GM12878 (cell line): ENCODE measurements around the gene PHGDH. TPM values are rescaled to one million over a fixed set of nuclear protein-coding genes. Genes with fewer than 3 reads are reported as not detected.

ENCODE experiments used
- CEBPZ ChIP-seq: fragments of 150-350 bp; IDR thresholded peaks from 2 replicates; pipeline ENCODE4 v1.6.1; 2016; ENCODE audit warnings: low read depth, low read length
- HDAC2 ChIP-seq: fragments of 200-600 bp; sonication (generic); IDR thresholded peaks from 2 replicates; pipeline ENCODE4 v1.6.1; 2017
- JUNB ChIP-seq: IDR thresholded peaks from 2 replicates; pipeline ENCODE4 v1.6.1; 2016; ENCODE audit warnings: antibody characterized with exemption, mild to moderate bottlenecking
- MEF2A ChIP-seq: IDR thresholded peaks from 2 replicates; pipeline ENCODE4 v1.6.1; 2011; ENCODE audit warnings: low read depth, mild to moderate bottlenecking, low read length, moderate library complexity; ENCODE audit not compliant: insufficient read depth
- SMARCA5 ChIP-seq: fragments of 450-650 bp; IDR thresholded peaks from 2 replicates; pipeline ENCODE4 v1.6.1; 2017; ENCODE audit warnings: mild to moderate bottlenecking
- polyA plus RNA-seq, 11 experiments: library from polyadenylated mRNA; depleted of rRNA in 4 of 11; unstranded in 6 of 11; stranded (reverse) in 5 of 11; fragments of >200 nt; fragmentation: Nextera tagmentation in 4 of 11; fragmentation: Illumina TruSeq in 1 of 11; extraction: Ambion mirVana in 4 of 11; extraction: Trizol in 1 of 11; gene quantifications; 1 replicate in 1 of 11; 2 replicates in 10 of 11; pipeline versions ENCODE4 v1.2.1 to v1.2.3, GENCODE V29; 2011 to 2016; ENCODE audit warnings: inconsistent platforms in 2 of 11, missing spikeins in 2 of 11, low read depth in 1 of 11
- total RNA-seq, 4 experiments: library from RNA; depleted of rRNA in 3 of 4; stranded (reverse); fragments of >200 nt in 3 of 4; fragmentation: Illumina TruSeq in 1 of 4; extraction: Trizol in 1 of 4; gene quantifications; 2 replicates each; pipeline versions ENCODE4 v1.2.1 to v1.2.3, GENCODE V29; 2013 to 2021
- TF ChIP-seq, protein P1 (sequence below): fragments of 450-650 bp; IDR thresholded peaks from 2 replicates; pipeline ENCODE4 v1.6.1; 2017; ENCODE audit warnings: mild to moderate bottlenecking
- TF ChIP-seq, protein P2 (sequence below): IDR thresholded peaks from 2 replicates; pipeline ENCODE4 v1.6.1; 2011; ENCODE audit warnings: borderline replicate concordance, low read depth, mild to moderate bottlenecking, moderate library complexity, low read length; ENCODE audit not compliant: insufficient read depth, poor library complexity, severe bottlenecking
- TF ChIP-seq, protein P3 (sequence below): fragments of 450-650 bp; IDR thresholded peaks from 2 replicates; pipeline ENCODE4 v1.6.1; 2014; ENCODE audit warnings: mild to moderate bottlenecking

Gene PHGDH
- total and polyA plus RNA-seq, 10 of the 15 experiments (the other 5 are each of a cell fraction or from before 2014, with no cell fraction given): 3.9 to 47.8 (median 25.9) TPM

GRCh38 chr1:119790451-119791198, 78.9 kb downstream of the PHGDH start (continued):
- TF ChIP-seq, protein P1, sequence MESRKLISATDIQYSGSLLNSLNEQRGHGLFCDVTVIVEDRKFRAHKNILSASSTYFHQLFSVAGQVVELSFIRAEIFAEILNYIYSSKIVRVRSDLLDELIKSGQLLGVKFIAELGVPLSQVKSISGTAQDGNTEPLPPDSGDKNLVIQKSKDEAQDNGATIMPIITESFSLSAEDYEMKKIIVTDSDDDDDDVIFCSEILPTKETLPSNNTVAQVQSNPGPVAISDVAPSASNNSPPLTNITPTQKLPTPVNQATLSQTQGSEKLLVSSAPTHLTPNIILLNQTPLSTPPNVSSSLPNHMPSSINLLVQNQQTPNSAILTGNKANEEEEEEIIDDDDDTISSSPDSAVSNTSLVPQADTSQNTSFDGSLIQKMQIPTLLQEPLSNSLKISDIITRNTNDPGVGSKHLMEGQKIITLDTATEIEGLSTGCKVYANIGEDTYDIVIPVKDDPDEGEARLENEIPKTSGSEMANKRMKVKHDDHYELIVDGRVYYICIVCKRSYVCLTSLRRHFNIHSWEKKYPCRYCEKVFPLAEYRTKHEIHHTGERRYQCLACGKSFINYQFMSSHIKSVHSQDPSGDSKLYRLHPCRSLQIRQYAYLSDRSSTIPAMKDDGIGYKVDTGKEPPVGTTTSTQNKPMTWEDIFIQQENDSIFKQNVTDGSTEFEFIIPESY: no peak
- TF ChIP-seq SMARCA5 (no peak), CEBPZ (no peak), MEF2A (no peak), HDAC2 (no peak), JUNB (no peak)
- TF ChIP-seq, protein P2, sequence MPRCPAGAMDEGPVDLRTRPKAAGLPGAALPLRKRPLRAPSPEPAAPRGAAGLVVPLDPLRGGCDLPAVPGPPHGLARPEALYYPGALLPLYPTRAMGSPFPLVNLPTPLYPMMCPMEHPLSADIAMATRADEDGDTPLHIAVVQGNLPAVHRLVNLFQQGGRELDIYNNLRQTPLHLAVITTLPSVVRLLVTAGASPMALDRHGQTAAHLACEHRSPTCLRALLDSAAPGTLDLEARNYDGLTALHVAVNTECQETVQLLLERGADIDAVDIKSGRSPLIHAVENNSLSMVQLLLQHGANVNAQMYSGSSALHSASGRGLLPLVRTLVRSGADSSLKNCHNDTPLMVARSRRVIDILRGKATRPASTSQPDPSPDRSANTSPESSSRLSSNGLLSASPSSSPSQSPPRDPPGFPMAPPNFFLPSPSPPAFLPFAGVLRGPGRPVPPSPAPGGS: no peak
- TF ChIP-seq, protein P3, sequence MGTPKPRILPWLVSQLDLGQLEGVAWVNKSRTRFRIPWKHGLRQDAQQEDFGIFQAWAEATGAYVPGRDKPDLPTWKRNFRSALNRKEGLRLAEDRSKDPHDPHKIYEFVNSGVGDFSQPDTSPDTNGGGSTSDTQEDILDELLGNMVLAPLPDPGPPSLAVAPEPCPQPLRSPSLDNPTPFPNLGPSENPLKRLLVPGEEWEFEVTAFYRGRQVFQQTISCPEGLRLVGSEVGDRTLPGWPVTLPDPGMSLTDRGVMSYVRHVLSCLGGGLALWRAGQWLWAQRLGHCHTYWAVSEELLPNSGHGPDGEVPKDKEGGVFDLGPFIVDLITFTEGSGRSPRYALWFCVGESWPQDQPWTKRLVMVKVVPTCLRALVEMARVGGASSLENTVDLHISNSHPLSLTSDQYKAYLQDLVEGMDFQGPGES: no peak
